Hindlimb muscle (tissue), 1 donor: ENCODE results near the gene PSMD5. TPM values are rescaled to one million over a fixed set of nuclear protein-coding genes. Genes with fewer than 3 reads are reported as not detected.

Experiments
- DNase-seq: peaks from one replicate; pipeline ENCODE4 v3.0.0-alpha.2; 2013
- polyA plus RNA-seq: library from polyadenylated mRNA; unstranded; fragments of 120-200 nt; gene quantifications from one replicate; pipeline ENCODE4 v1.2.1, GENCODE V29; 2013; ENCODE audit not compliant: insufficient read length

The PSMD5 gene
- polyA plus RNA-seq: 20.6 TPM

DNA sequence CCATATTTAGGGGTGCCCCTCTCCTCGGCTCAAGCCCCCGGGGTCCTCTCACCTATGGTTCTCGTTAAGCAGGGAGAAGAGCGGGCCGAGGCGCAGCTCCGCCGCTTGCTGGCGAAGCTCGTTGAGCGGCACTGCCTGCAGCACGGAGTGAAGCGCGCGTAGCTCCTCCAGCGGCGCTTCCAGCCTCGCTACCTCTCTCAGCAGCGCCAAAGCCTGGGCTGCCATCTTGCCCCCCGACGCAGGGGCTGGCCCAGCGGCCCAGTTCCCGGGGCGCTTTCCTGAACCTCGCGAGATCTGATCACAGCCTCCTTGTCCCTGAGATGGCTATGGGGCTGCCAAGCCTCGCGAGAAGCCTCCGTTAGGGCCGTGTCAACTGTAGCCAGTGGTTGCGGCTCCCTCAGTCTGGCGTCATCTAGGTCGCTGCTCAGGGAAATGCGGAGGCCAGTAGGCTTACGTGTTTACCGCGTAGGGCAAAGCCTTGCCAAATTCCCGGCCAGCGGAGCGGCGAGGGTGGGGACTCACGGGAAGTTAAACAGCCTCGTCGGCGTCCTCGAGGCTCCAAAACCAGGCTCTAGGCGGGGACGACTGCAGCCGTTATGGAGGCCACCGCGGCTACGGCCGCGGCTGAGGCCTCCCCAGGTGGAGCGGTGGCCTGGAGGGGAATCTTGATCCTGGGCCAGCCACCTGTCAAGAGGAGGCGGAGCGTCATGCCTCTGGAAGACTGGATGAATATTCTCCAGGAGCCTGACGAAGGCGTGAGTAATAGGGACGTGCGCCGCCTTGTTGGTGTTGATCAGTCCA lies at the start of gene PSMD5:
Gene PSMD5, minus strand, starts transcription at position 238 of the 801 bp plus-strand sequence. Its CDS starts 13 bp downstream, at position 225.
- DNase-seq: peak; percentile 97

- DNase-seq: no peak
Observed at GRCh38 chr9:120891884-120892747, 49.4 kb upstream of the PSMD5 start.

DNA sequence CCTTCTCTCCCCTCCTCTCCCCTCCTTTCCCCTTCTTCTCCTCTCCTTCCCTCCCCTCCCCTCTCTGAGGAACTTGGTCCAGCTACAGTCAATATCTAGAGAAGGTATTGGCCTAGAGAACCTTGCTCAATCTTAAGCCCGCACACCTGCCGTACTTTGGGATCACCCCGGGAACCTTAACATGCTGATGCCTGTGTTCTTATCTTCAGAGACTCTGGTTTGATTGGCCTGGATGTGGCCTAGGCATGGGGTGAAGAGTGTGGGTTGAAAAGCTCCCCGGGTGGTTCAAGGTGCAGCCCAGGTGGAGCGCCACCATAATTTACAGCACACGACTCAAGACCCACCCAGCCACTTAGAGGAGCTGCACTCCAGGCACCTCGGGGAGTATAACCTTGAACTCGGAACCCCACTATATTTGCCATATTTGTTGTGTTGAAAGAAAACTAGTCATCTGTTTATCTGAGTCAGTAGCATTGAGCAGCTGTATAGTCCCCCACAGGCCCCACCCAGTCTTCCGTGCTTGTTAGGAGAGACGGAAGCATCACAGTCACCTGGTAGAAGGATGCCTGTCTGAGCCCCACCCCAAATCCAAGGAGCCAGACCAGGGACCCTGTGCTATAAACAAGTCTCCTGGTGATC lies 48.6 kb upstream of the PSMD5 start:
- no peak for DNase-seq

- DNase-seq: peak; percentile 78
Observed at GRCh38 chr9:120890320-120891244, 47.9 kb upstream of the PSMD5 start.

DNA sequence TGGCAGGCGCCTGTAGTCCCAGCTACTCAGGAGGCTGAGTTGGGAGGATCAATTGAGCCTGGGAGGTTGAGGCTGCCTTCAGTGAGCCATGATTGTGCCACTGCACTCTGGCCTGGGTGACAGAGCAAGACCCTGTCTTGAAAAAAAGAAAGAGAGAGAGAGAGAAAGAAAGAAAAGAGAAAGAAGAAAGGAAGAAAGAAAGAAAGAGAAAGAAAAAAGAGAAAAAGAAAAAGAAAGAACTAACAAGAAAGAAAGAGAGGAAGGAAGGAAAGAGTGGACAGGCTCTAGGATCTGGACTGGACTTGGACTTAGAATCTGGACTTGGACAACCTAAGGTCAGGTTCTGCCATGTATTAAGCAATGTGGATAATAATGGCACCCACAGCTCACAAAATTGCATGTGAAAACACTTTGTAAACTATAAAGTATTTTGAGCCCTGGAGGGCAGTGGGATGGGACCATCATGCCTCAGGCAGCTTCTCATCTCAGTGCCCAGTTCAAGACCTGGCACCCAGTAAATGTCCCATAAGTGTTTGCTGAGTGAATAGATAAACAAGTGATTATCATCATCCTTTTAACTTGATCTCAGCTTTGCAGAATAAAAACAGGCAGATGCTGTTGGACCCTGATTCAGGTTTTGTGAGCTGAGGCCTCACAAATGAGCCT lies 47.0 kb upstream of the PSMD5 start:
- DNase-seq: no peak

DNA sequence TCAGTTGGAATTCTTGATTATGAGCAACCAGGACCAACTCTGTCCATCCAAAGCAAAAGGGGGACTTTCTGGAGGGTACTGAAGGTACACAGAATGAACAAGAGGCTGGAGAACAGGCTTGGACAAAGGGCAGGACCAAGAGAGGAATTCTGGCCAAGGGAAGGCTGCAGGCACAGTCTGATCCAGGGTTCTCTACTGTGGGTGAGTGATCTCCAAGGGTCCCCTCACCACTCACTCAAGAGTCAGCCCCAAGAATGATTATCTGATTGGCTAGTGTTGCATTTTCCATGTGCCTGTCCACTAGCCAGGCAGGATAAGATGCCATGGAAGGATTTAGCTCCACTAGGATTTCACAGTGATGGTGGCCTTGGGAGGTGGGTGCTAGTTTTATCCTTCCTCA lies 45.9 kb upstream of the PSMD5 start:
- DNase-seq: no peak

DNA sequence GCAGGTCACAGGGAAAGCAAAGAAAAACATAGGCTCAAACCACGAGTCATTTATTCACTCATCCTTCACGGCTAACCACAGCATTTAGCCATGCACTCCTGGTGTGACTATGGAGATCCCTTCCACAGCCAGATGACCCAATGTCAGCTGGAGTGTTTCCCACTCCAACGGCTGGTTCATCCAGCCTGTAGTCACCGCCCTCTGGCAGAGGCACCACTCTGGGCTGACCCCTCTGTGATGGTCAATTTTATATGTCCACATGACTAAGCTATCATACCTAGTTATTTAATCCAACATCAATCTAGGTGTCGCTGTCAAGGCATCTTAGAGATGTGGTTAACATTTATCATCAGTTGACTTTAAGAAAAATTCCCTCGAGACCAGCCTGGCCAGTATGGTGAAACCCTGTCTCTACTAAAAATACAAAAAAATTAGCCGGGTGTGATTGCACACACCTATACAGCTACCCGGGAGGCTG lies 43.8 kb upstream of the PSMD5 start:
- no peak for DNase-seq

GRCh38 chr9:120885958-120886357 lies 43.2 kb upstream of the PSMD5 start:
- DNase-seq: peak; percentile 61

DNA sequence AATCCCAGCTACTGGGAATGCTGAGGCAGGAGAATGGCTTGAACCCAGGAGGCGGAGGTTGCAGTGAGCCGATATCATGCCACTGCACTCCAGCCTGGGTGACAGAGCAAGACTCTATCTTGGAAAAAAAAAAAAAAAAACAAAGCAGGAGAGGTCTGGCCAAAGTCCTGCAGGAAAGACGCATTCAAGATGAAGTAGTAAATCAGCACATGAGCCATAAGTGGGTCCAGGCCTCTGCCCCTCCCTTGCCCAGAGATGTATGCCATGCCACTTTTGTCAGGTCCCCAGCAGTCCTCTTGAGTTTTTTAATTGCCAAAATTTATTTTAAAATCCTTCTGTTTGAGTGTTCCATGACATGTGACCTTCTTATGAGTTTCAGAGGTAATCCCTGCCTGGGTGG lies 42.7 kb upstream of the PSMD5 start:
- no peak for DNase-seq

DNA sequence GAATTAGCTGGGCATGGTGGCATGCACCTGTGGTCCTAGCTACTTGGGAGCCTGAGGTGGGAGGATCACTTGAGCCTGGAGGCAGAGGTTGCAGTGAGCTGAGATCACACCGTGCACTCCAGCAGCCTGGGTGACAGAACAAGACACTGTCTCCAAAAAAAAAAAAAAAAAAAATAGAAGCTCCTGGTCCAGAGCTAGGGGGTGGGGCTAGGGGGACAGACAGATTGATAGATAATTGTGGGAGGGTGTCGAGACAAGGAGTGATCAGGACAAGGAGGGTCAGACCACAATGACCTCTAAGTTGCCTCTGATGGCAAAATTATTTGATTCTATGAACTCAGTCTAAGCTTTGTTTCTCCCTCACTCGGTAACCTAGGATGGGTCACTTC lies 40.9 kb upstream of the PSMD5 start:
- no peak for DNase-seq

GRCh38 chr9:120882935-120883607 lies 40.3 kb upstream of the PSMD5 start:
- DNase-seq: no peak

- DNase-seq: no peak
Observed at GRCh38 chr9:120879446-120879845, 36.7 kb upstream of the PSMD5 start.

- DNase-seq: no peak
Observed at GRCh38 chr9:120878188-120879130, 35.7 kb upstream of the PSMD5 start.

- peak; percentile 76 for DNase-seq
Observed at GRCh38 chr9:120877276-120878034, 34.7 kb upstream of the PSMD5 start.

GRCh38 chr9:120876842-120877240 lies 34.1 kb upstream of the PSMD5 start, which contains the start of gene PHF19:
PHF19 (minus strand) TSS chr9:120877188; CDS start chr9:120874741, 2,447 bp downstream.
- DNase-seq: no peak

GRCh38 chr9:120875954-120876841 lies 33.5 kb upstream of the PSMD5 start:
- peak; percentile 79 for DNase-seq

DNA sequence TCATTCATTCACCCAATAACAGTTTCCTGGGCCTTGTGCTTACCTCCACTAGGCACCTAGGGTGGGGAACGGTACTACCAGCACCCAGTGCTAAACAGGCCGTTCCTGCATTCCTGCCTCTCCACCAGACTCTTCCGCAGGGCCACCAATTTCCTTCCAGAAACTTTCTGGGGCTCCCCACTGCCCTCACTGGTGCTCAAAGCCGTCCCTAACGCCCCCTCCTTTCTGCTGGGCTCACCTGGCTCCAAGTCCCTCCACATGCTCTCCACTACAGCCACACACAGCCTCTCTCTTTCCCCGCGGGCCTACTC lies 32.9 kb upstream of the PSMD5 start:
- no peak for DNase-seq

GRCh38 chr9:120875195-120875565 lies 32.5 kb upstream of the PSMD5 start:
- no peak for DNase-seq
